ENCODE data around the gene CD28. TPM values are rescaled to one million over a fixed set of nuclear protein-coding genes. Genes with fewer than 3 reads are reported as not detected.

CD28 gene
- total RNA-seq, 2 donors from 2014 or later: not detected

- Histone ChIP-seq H3K27ac (ENCODE audit: low read depth, low read length) (no peak overlapping the region), H3K27me3 (ENCODE audit: control insufficient read depth, insufficient read depth, low read length, poor library complexity, severe bottlenecking) (peaks cover 21% of the 10 kb centered on the region), H3K4me3 (ENCODE audit: low read length) (no peak overlapping the region), H3K36me3 (ENCODE audit: control insufficient read depth, insufficient read depth, low read length) (no peaks in the 10 kb centered on the region), H3K9me3 (ENCODE audit: control insufficient read depth, low read length) (no peaks in the 10 kb centered on the region), H3K4me1 (ENCODE audit: control insufficient read depth, insufficient read depth, low read length) (peaks cover 16% of the 10 kb centered on the region), H3K9ac (ENCODE audit: extremely low read depth, low read length, poor library complexity, severe bottlenecking) (no peak overlapping the region)
- WGBS, 2 experiments (ENCODE audit: insufficient coverage in 1 of 2, insufficient read length in 1 of 2): 92 to 93% methylated on average over 2 to 3 of the region's 3 CpGs
- H3K27me3 Mint-ChIP-seq (ENCODE audit: insufficient read depth): peaks cover 17% of the 10 kb centered on the region
- H3K4me3 Mint-ChIP-seq: no peak overlapping the region
- TF ChIP-seq CTCF (conservative IDR thresholded peaks at IDR 0.05): no peak
- no peak for DNase-seq
- no peaks in the 10 kb centered on the region for H3K36me3 Mint-ChIP-seq (ENCODE audit: low read depth)
- H3K27ac Mint-ChIP-seq: no peak overlapping the region
- H3K4me1 Mint-ChIP-seq: peaks cover 31% of the 10 kb centered on the region
- no peaks in the 10 kb centered on the region for H3K9me3 Mint-ChIP-seq
Observed at GRCh38 chr2:203714112-203714511, 7.7 kb downstream of the CD28 start.

- H3K4me3 ChIP-seq (ENCODE audit: low read length): no peak overlapping the region
- peaks cover 26% of the 10 kb centered on the region for H3K4me1 ChIP-seq (ENCODE audit: control insufficient read depth, insufficient read depth, low read length)
- Mint-ChIP-seq H3K4me1 (peaks cover 43% of the 10 kb centered on the region), H3K27me3 (ENCODE audit: insufficient read depth) (peaks cover 19% of the 10 kb centered on the region), H3K4me3 (no peak overlapping the region), H3K36me3 (ENCODE audit: low read depth) (no peaks in the 10 kb centered on the region), H3K27ac (no peak overlapping the region), H3K9me3 (no peaks in the 10 kb centered on the region)
- H3K27me3 ChIP-seq (ENCODE audit: control insufficient read depth, insufficient read depth, low read length, poor library complexity, severe bottlenecking): peaks cover 16% of the 10 kb centered on the region
- H3K36me3 ChIP-seq (ENCODE audit: control insufficient read depth, insufficient read depth, low read length): no peaks in the 10 kb centered on the region
- no peak for DNase-seq
- H3K27ac ChIP-seq (ENCODE audit: low read depth, low read length): no peak overlapping the region
- 75 to 94% methylated on average over 1 to 2 of the region's 2 CpGs for WGBS, 2 experiments (ENCODE audit: insufficient coverage in 1 of 2, insufficient read length in 1 of 2)
- H3K9me3 ChIP-seq (ENCODE audit: control insufficient read depth, low read length): no peaks in the 10 kb centered on the region
- TF ChIP-seq CTCF (conservative IDR thresholded peaks at IDR 0.05): no peak
- no peak overlapping the region for H3K9ac ChIP-seq (ENCODE audit: extremely low read depth, low read length, poor library complexity, severe bottlenecking)
Observed at GRCh38 chr2:203715744-203716143, 9.3 kb downstream of the CD28 start.

- Mint-ChIP-seq H3K27me3 (ENCODE audit: insufficient read depth) (peaks cover 36% of the 10 kb centered on the region), H3K36me3 (ENCODE audit: low read depth) (no peaks in the 10 kb centered on the region), H3K27ac (no peak overlapping the region), H3K9me3 (no peaks in the 10 kb centered on the region), H3K4me3 (no peak overlapping the region), H3K4me1 (peaks cover 48% of the 10 kb centered on the region)
- H3K27ac ChIP-seq (ENCODE audit: low read depth, low read length): no peak overlapping the region
- H3K27me3 ChIP-seq (ENCODE audit: control insufficient read depth, insufficient read depth, low read length, poor library complexity, severe bottlenecking): peaks cover 33% of the 10 kb centered on the region
- H3K9ac ChIP-seq (ENCODE audit: extremely low read depth, low read length, poor library complexity, severe bottlenecking): no peak overlapping the region
- no peaks in the 10 kb centered on the region for H3K36me3 ChIP-seq (ENCODE audit: control insufficient read depth, insufficient read depth, low read length)
- DNase-seq: no peak
- TF ChIP-seq CTCF (conservative IDR thresholded peaks at IDR 0.05): no peak
- WGBS, 2 experiments (ENCODE audit: insufficient coverage in 1 of 2, insufficient read length in 1 of 2): 75 to 81% methylated on average over 2 to 3 of the region's 3 CpGs
- H3K4me3 ChIP-seq (ENCODE audit: low read length): no peak overlapping the region
- no peaks in the 10 kb centered on the region for H3K9me3 ChIP-seq (ENCODE audit: control insufficient read depth, low read length)
- peaks cover 13% of the 10 kb centered on the region for H3K4me1 ChIP-seq (ENCODE audit: control insufficient read depth, insufficient read depth, low read length)
Observed at GRCh38 chr2:203718087-203718486, 11.6 kb downstream of the CD28 start.

Data from endodermal cell (in vitro differentiated cells).